ENCODE data around the gene ANGEL2. TPM values are rescaled to one million over a fixed set of nuclear protein-coding genes. Genes with fewer than 3 reads are reported as not detected.
A peak's percentile ranks its signal among the peaks of the same experiment; 100 is the strongest.

Gene ANGEL2
- total and polyA plus RNA-seq, 2 of the 13 experiments (the other 11 are each of a cell fraction or from before 2014, with no cell fraction given) = 12.3 to 25.4 TPM

DNA sequence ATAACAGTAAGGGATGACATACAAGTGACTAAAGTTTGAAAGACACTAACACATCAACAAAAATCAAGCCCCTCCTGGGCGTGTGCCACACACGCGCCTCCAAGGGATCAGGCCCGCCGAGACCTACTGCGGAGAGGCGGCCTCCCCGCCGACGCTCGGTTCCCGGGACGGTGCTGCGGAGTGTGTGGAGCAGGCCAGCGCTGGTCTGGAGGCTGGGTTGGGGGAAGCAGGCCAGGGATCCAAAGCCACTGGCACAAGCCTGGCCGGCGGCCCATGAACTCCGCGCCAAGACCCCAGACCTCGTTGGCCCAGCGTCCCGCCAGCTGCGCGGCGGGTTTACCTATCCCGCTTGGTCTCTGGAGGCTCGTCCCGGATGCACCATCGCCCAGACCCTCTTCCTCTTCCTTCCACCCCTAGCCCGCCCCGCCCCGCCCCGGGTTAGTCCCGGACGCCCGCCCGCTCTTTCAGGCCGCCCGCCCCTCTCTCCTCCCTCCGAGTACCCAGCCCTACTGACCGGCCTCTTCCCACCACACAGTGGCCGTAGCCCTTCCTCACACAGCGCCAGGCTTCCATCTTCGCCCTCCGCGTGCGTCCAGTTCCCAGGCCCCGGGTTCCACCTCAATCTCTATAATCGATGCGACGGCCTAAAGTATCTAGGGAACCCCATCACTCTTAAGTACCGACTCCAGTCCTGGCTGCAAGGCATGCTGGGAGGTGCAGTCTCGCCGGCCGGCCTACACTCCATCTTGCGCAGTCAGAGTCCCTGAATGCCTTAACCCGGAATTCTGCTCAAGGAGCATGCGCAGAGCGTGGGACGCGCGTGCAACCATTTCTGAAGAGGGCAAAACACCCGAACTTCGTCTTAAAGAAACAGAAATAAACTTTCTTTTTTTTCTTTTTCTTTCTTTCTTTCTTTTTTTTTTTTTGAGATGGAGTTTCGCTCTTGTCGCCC lies at the start of gene ANGEL2 (continued):
- peak; percentile 94 for TF ChIP-seq THAP11 (CRISPR knock-in tag; IDR thresholded peaks at IDR 0.05)
- TF ChIP-seq EHMT2 (IDR thresholded peaks at IDR 0.05; ENCODE audit: borderline replicate concordance, low read depth, low read length) = no peak
- TF ChIP-seq RFXANK (CRISPR knock-in tag; IDR thresholded peaks at IDR 0.05) = no peak
- TF ChIP-seq SIN3B (IDR thresholded peaks at IDR 0.05; ENCODE audit: low read length) = no peak
- TF ChIP-seq SMARCC2 (IDR thresholded peaks at IDR 0.05) = no peak
- TF ChIP-seq ZNF329 (CRISPR knock-in tag; IDR thresholded peaks at IDR 0.05; ENCODE audit: low read depth) = no peak
- peak; percentile 80 for TF ChIP-seq MED13 (CRISPR knock-in tag; IDR thresholded peaks at IDR 0.05)
- TF ChIP-seq MZF1 (CRISPR knock-in tag; IDR thresholded peaks at IDR 0.05; ENCODE audit: borderline replicate concordance) = no peak
- peak; percentile 94 for TF ChIP-seq ELF1 (CRISPR knock-in tag; IDR thresholded peaks at IDR 0.05)
- TF ChIP-seq ZNF879 (CRISPR knock-in tag; IDR thresholded peaks at IDR 0.05) = no peak
- TF ChIP-seq REPIN1 (CRISPR knock-in tag; IDR thresholded peaks at IDR 0.05; ENCODE audit: borderline replicate concordance, low read depth) = no peak; the same call in 1 of the 2 replicates
- TF ChIP-seq ZNF772 (CRISPR knock-in tag; IDR thresholded peaks at IDR 0.05) = no peak; the same call in 1 of the 2 replicates
- TF ChIP-seq ZNF234 (CRISPR knock-in tag; conservative IDR thresholded peaks at IDR 0.05) = no peak
- TF ChIP-seq ZNF709 (CRISPR knock-in tag; IDR thresholded peaks at IDR 0.05) = peak; percentile 70
- TF ChIP-seq SALL2 (CRISPR knock-in tag; IDR thresholded peaks at IDR 0.05) = peak; percentile 74; the same call in 1 of the 2 replicates
- peak; percentile 74; the same call in 1 of the 2 replicates for TF ChIP-seq ZNF766 (CRISPR knock-in tag; IDR thresholded peaks at IDR 0.05; ENCODE audit: borderline replicate concordance)
- TF ChIP-seq, protein P1, sequence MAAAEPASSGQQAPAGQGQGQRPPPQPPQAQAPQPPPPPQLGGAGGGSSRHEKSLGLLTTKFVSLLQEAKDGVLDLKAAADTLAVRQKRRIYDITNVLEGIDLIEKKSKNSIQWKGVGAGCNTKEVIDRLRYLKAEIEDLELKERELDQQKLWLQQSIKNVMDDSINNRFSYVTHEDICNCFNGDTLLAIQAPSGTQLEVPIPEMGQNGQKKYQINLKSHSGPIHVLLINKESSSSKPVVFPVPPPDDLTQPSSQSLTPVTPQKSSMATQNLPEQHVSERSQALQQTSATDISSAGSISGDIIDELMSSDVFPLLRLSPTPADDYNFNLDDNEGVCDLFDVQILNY (CRISPR knock-in tag; conservative IDR thresholded peaks at IDR 0.05) = 0 out of 2 replicates have a peak, but pooled peaks have one; percentile 39
- no peak for TF ChIP-seq SNAPC2 (CRISPR knock-in tag; IDR thresholded peaks at IDR 0.05)
- no peak for TF ChIP-seq TGIF2 (CRISPR knock-in tag; IDR thresholded peaks at IDR 0.05)
- no peak for TF ChIP-seq PLSCR1 (CRISPR knock-in tag; IDR thresholded peaks at IDR 0.05; ENCODE audit: borderline replicate concordance)
- peak; percentile 26; the same call in 1 of the 2 replicates for TF ChIP-seq ZNF33A (CRISPR knock-in tag; IDR thresholded peaks at IDR 0.05; ENCODE audit: borderline replicate concordance)
- TF ChIP-seq NR2C2 (CRISPR knock-in tag; IDR thresholded peaks at IDR 0.05; ENCODE audit: borderline replicate concordance) = peak; percentile 93
- TF ChIP-seq ZMYM2 (CRISPR knock-in tag; IDR thresholded peaks at IDR 0.05) = no peak
- TF ChIP-seq ZNF567 (CRISPR knock-in tag; IDR thresholded peaks at IDR 0.05; ENCODE audit: borderline replicate concordance) = no peak
- TF ChIP-seq ZNF432 (CRISPR knock-in tag; IDR thresholded peaks at IDR 0.05; ENCODE audit: borderline replicate concordance) = no peak
- TF ChIP-seq GTF3A (CRISPR knock-in tag; conservative IDR thresholded peaks at IDR 0.05) = no peak
- no peak for TF ChIP-seq AHR (CRISPR knock-in tag; IDR thresholded peaks at IDR 0.05)
- TF ChIP-seq ZNF513 (CRISPR knock-in tag; conservative IDR thresholded peaks at IDR 0.05) = no peak

All from HepG2 (cell line).